GM12891 (cell line): ENCODE results near the gene SLC25A12.

ENCODE experiments used
- PAX5 ChIP-seq: IDR thresholded peaks from 2 replicates; pipeline ENCODE4 v1.6.1; 2011; ENCODE audit warnings: low read length, moderate library complexity, mild to moderate bottlenecking; ENCODE audit not compliant: insufficient read depth, severe bottlenecking
- POLR2A ChIP-seq: IDR thresholded peaks from 2 replicates; pipeline ENCODE4 v1.6.1; 2011; ENCODE audit warnings: low read depth, low read length, control low read depth
- POLR2AphosphoS5 ChIP-seq: IDR thresholded peaks from 2 replicates; pipeline ENCODE4 v1.6.1; 2011; ENCODE audit warnings: low read depth, low read length, control low read depth
- POU2F2 ChIP-seq: IDR thresholded peaks from 2 replicates; pipeline ENCODE4 v1.6.1; 2011; ENCODE audit warnings: low read depth, mild to moderate bottlenecking, control low read depth, low read length, moderate library complexity
- SPI1 ChIP-seq: IDR thresholded peaks from 2 replicates; pipeline ENCODE4 v1.6.1; 2011; ENCODE audit warnings: low read depth, low read length, control low read depth
- TAF1 ChIP-seq: IDR thresholded peaks from 2 replicates; pipeline ENCODE4 v1.6.1; 2011; ENCODE audit warnings: low read depth, low read length, control low read depth

GRCh38 chr2:171939743-171940071, 45.7 kb upstream of the SLC25A12 start:
- no peak for TF ChIP-seq POLR2A
- no peak for TF ChIP-seq POLR2AphosphoS5
- no peak for TF ChIP-seq SPI1
- TF ChIP-seq TAF1, result no peak
- TF ChIP-seq POU2F2, result no peak
- no peak for TF ChIP-seq PAX5
